ENCODE results near the gene MCOLN2.

Gene MCOLN2

GRCh38 chr1:84985365-84985764, 11.5 kb downstream of the MCOLN2 start:
- DNase-seq (ENCODE audit: low spot score) = no peak

DNA sequence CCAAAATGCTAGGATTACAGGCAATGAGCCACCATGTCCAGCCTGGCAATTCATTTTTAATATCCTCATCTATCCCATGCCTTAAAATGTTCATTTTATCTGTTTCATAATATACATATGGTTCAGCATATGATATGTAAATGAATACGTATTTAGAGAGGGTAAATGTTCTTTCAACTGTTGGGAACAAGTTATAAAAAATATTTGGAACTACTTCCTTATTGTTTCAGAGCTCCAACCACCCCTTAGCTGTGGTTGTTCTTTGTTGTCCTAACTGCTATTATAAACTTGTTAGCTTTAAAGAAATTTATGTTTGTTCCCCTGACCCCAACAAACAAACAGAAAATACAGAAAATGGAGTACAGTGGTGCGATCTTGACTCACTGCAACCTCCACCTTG, 14.5 kb downstream of the MCOLN2 start:
- DNase-seq (ENCODE audit: low spot score) = no peak

DNA sequence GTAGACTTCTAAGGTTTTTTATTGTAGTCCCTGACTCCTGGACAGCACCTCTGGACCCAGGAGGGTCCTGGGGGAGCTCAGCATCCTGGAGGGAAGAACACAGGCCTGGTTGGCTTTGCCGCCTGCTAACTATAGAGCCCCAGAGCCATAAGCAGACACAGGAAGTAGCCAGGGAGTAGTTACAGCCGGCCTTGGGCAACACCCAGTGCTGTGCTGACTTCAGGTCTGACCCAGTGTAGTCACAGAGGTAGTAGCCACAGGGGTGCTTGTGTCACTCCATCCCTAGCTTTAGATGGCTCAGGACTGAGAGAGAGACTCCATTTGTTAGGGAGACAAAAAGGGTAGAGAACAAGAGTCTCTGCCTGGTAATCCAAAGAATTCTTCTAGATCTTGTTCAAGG, 21.9 kb downstream of the MCOLN2 start:
- no peak for DNase-seq (ENCODE audit: low spot score)

DNA sequence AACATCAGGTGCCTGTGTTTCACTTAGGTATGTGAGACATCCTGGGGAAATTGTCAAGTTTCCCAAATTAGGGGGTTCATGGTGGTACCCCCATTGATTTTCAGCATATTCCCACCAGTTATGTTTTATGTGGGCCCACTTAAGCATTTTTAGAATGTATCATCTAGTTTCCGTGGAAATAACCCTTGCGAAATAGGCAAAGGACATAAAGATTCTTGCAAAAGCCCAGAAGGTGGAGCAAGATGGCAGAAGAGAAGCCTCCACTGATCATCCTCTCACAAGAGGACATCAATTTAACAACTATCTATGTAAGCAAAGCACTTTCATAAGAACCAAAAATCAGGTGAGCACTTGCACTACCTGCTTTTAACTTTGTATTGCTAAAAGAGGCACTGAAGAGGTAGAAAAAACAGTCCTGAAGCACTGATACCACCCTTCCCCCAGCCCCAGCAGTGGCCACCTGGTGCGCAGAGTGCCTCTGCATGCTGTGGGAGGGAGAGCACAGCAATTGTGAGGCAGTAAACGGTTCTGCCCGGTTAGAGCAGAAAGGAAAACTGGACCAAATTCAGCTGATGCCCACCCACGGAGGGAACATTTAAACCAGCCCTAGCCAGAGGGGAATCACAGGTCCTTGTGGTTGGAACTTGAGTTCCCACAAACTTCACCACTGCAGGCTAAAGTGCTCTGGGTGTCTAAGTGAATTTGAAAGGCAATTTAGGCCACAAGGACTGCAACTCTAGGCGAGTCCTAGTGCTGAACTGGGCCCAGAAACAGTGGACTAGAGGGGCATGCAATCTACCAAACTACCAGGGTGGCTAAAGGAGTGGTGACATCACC, 23.2 kb downstream of the MCOLN2 start:
- DNase-seq (ENCODE audit: low spot score) = no peak

GRCh38 chr1:84972377-84972987, 24.4 kb downstream of the MCOLN2 start:
- no peak for DNase-seq (ENCODE audit: low spot score)

DNA sequence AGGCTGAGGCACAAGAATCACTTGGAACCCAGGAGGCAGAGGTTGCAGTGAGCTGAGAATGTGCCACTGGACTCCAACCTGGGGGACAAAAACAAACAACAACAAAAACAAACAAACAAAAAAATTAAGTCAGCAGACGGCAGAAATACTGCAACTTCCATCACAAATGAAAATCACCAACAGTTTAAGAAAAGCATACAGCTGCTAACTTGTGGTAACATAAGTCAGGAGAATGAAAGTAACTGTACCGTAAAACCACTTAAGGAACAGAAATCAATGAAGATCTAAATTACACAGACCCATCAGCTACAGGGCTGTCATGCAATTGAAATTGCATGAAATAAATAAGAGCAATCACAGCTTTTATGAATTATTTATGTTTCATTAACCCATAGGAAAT, 25.0 kb downstream of the MCOLN2 start:
- no peak for DNase-seq (ENCODE audit: low spot score)

- DNase-seq (ENCODE audit: low spot score) = no peak
Measured at GRCh38 chr1:84969489-84970250, 27.2 kb downstream of the MCOLN2 start.

DNA sequence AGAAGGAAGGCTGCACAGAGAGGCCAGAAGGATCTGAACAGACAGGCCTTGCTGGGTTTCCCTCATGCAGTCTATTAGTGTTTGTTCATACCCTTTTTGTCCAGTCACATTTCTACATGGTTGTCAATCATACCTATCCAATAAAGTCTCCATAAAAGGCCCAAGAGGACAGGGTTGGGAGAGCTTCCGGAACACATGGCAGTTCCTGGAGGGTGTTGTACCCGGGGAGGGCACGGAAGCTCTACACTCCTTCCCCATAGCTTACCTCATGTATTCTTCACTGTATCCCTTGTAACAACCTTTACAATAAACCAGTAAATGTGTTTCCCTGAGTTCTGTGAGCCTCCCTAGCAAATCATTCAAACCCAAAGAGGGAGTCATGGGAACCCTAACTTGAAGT, 28.0 kb downstream of the MCOLN2 start:
- DNase-seq (ENCODE audit: low spot score) = no peak

DNA sequence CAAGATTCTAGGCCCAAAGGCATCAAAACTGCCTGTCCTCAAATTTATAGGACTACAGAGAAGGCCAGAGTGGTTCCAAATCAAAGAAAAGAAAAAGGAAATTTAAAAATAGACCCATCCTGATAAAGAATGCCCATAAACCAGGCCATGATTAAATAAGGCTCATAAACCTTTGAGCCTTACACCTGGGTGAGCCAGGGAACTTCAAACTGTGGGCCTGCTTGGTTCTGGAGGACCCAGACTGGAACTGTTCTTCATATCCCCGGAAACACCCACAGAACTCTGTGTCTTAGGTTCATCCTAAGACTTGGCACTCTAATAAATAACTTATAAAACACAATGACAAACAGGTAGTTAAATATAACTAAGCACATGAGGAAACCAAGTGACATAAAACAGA, 28.8 kb downstream of the MCOLN2 start:
- no peak for DNase-seq (ENCODE audit: low spot score)

DNA sequence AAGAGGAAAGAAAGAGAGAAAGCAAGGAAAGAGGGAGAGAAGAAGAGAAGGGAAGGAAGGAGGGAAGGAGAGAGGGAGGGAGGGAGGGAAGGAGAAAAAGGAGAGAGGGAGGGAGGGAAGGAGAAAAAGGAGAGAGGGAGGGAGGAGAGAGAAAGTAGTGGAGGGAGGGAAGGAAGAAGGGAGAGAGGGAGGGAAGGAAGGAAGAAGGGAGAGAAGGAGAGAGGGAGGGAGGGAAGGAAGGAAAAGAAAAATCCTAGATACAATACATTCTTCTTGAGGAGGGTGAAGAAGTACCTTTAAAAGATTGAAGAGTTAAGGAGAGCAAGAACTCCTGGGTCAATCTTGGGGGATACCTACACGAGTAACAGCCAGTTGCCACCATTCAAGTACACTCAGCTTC, 29.2 kb downstream of the MCOLN2 start:
- DNase-seq (ENCODE audit: low spot score) = no peak

DNA sequence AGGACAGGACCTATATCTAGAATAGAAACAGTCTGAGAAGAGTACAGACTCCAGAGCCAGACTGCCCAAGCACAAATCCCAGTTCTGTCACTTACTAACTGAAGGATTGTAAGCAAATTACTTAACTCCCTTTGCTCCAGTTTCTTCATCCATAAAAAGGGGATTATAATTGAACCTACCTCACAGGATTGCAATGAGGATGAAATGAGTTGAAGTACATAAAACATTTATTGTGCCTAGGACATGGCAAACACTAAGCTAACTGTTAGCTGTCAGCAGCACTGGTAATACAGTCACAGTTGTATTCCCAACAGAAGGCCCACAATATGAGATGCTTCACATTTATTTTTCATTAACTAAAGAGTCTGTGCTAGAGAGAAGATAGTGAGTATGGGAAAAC, 33.9 kb downstream of the MCOLN2 start:
- no peak for DNase-seq (ENCODE audit: low spot score)

DNA sequence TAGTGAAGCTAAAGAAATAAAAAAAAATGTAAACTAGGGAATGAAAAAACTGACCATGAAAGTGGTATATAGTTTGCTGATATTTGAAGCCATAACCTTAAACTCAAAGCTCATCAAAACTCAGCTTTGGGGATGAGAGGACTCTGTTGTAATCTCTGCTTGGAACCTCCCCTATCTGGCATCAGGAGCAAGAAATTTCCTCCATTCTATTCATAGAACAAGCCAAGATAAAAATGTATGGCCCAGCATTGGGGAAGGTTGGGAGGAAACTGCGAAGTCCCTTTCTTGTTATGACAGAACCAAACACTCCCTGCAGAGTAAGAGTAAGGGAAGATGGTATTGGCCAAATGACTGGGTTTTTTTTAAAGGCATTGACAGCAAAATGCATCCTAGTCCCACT, 35.6 kb downstream of the MCOLN2 start:
- no peak for DNase-seq (ENCODE audit: low spot score)

- DNase-seq (ENCODE audit: low spot score) = peak; percentile 35
Measured at GRCh38 chr1:84960371-84960770, 36.5 kb downstream of the MCOLN2 start.

DNA sequence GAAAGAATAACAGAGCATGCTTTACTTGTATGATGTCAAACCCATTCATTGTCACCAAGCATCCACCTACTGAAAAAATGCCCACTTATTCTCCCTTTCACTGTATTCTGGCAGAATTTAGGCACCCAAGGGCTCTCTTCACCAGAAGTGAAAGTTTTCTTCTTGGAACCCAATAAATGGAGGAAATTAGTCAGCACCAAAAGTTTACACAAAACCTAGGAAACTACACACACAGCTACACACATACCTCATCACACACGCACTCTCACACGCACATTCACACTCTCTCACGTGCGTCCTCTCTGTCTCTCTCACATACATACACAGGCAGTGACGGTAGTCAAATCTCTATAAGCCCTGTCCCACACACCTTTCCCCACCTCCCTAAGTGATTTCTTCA, 37.6 kb downstream of the MCOLN2 start:
- no peak for DNase-seq (ENCODE audit: low spot score)

DNA sequence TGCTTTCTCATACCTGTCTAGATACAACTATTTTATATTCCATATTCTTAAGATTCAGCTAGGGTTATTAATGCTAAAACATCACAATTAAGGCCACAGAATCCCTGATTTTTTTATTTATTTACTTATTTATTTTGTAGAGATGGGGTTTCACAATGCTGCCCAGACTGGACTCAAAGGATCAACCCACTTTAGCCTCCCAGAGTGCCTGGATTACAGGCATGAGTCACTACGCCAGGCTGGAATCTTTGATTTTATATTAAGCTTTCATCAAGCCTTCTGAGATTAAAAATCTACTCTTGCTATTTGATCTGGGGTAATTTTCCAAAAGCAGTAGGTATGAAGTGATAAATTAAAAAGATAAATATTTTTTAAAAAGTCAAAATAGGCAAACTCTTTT, 38.9 kb downstream of the MCOLN2 start:
- no peak for DNase-seq (ENCODE audit: low spot score)

DNA sequence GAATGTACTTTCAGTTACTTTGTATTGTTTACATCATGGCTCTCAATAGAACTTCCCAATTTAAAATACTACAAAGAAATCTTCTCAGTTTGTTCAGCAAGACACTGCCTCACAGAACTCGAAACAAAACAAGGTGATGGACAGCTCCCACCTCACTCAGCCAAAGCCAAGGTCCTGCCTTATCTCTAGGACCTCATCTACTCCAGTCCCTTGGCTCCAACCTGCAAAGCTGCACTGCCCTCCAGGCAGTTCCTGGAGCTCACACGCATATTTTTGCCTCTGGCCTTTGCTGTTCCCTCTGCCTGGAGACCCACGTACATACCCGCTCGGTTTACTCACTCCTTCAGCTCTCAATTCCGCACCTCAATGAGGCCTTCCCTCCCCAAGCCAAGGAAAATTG, 40.3 kb downstream of the MCOLN2 start:
- DNase-seq (ENCODE audit: low spot score) = no peak

GRCh38 chr1:84956097-84956496, 40.8 kb downstream of the MCOLN2 start:
- no peak for DNase-seq (ENCODE audit: low spot score)

DNA sequence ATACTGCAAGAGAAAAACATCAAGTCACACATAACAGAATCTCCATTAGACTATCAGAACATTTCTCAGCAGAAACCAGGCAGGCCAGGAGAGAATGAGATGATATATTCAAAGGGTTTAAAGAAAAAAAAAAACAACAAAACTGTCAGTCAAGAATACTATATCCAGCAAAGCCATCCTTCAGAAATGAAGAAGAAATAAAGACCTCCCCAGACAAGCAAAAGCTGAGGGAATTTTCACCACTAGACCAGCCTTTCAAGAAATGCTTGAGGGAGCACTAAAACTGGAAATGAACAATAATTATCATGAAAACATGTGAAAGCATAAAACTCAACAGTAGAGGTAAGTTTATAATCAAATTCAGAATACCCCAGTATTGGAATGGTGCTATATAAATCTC, 47.2 kb downstream of the MCOLN2 start:
- no peak for DNase-seq (ENCODE audit: low spot score)

DNA sequence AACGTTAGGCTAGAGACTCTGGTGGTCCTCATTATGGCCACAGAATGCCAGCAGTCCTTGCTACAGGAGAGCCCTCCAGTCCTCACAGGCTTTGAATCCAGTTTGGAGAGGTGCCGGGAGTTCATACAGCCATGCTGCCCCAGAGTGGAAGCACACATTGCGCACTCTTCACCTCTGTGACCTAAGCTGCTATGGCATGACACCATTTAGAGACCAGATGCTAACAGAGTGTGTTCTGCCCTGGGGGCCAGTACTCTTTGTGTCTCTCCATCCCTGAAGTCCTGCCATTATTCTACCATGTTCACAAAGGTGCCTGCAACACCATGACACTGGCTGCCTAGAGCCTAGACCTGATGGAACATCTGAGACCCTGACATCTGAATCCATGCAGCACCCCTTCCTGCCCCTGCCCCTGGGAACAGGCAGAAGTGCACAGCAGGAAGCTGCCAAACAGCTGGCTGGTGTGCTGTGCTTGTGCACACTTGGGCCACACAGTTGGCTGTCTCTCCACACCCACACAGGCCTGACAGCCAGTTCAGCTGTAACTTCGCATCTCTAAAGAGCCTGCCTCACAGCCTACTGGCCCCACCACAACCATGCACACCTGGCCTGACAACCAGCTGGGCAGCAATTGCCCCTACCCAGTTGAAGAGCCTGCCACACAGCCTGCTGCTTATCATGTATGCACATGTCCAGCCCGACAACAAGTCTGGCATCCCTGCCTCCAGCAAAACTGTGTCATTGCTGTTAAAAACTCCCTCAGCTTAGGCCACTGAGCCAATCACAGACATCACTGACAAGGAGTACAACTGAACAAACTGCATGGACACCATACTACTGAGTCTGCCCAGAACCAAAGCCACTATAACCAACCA, 49.1 kb downstream of the MCOLN2 start:
- no peak for DNase-seq (ENCODE audit: low spot score)

DNA sequence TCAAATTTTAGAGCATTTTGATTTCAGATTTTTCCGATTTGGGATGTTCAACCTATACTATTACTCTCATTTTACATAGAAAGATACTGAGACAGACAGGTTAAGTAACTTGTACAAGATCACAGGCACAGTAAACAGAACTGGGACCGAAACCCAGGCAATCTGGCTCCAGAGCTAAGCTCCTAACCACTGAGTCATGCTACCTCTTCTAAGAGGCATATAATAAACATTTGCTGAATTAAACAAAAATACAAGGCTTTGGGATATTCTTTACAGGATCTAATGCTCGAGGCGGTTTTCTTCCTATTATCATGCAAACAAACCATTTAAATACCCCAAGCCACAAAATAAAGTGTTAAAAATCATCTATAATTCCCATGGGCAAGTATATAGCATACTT, 50.3 kb downstream of the MCOLN2 start:
- no peak for DNase-seq (ENCODE audit: low spot score)

GRCh38 chr1:84944767-84945486, 52.0 kb downstream of the MCOLN2 start:
- DNase-seq (ENCODE audit: low spot score) = peak; percentile 49

DNA sequence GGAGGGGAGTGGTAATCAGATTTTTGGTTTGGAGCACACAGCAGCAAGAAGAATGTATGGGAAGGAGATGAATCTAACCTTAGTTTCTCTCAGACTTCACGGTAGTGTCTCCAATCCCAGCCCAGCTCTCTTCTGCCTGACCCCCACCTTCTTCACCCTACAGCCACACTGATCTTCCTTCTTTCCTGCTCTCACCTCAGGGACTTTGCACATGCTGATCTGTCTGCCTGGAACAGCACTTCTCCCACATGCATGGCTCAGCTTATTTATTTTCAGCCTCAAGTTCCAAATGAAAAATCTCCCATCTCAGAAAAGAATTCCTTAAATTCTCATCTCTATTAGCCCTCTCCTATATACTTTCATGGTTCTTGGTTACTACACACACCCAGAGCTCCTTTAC, 55.1 kb downstream of the MCOLN2 start:
- DNase-seq (ENCODE audit: low spot score) = no peak

All from hepatic stellate cell (primary cell).